ENCODE data around the gene ST3GAL3. TPM values are rescaled to one million over a fixed set of nuclear protein-coding genes. Genes with fewer than 3 reads are reported as not detected.
A peak's percentile ranks its signal among the peaks of the same experiment; 100 is the strongest.

ST3GAL3 gene
- total and polyA plus RNA-seq, 2 of the 13 experiments (the other 11 are each of a cell fraction or from before 2014, with no cell fraction given), result 5.1 to 8.1 TPM

DNA sequence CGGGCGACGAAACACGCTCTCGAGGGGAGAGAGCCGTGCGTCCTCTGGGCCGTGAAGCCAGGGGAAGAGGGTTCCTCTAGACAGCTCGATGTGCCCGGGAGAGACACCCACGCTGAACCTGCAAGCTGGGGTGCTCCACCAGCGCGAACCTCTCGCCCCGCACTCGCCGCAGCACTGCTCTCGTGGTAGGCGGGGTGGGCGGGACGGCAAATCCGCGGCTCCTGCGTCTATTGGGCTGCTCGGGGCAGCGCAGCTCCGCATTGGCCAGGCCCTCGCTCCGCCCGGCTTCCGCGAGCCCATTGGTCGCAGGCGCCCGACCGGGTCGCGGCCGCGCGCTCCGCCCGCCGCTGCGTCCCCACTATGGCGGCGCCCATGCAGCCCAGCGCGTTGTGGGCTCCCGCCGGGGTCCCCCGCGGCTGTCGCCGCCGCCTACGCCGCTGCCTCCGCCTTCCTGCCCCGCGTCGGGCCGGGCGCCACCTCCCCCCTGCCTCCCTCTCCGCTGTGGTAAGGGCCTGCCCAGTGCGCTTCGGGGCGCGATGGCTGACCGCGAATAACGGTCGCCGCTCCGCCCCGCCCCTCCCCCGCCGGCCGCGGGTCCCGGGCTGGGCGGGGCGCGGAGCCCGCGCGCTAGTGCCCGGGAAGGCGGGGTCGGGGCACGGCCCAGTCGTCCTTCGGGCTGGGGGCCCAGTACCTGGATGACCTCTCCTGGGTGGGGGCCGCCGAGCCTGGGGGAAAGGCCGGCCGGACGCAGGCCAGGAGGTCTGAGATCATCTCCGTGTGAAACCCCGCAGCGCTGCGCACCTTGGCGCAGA lies at the start of gene ST3GAL3 (continued):
- TF ChIP-seq SIX4 (CRISPR knock-in tag; IDR thresholded peaks at IDR 0.05) (0 out of 2 replicates have a peak, but pooled peaks have one; percentile 10), ZZZ3 (CRISPR knock-in tag; IDR thresholded peaks at IDR 0.05; ENCODE audit: borderline replicate concordance) (0 out of 2 replicates have a peak, but pooled peaks have one; percentile 45), TCF7 (IDR thresholded peaks at IDR 0.05; ENCODE audit: low read depth) (no peak), ZNF563 (CRISPR knock-in tag; IDR thresholded peaks at IDR 0.05) (peak; percentile 44), NR2F1 (CRISPR knock-in tag; IDR thresholded peaks at IDR 0.05) (peak in 1 of 2 experiments; percentile 44; a peak in 1 of 4 replicates), SP1 (IDR thresholded peaks at IDR 0.05) (no peak), SP1 (CRISPR knock-in tag; IDR thresholded peaks at IDR 0.05) (peak; percentile 81), MIXL1 (CRISPR knock-in tag; IDR thresholded peaks at IDR 0.05) (0 out of 2 replicates have a peak, but pooled peaks have one; percentile 12), ZNF572 (CRISPR knock-in tag; IDR thresholded peaks at IDR 0.05) (no peak), WIZ (CRISPR knock-in tag; IDR thresholded peaks at IDR 0.05) (0 out of 2 replicates have a peak, but pooled peaks have one; percentile 29), MIER3 (CRISPR knock-in tag; IDR thresholded peaks at IDR 0.05; ENCODE audit: borderline replicate concordance) (peak; percentile 65; the same call in 1 of the 2 replicates), ARNT2 (CRISPR knock-in tag; IDR thresholded peaks at IDR 0.05; ENCODE audit: low read depth) (peak; percentile 30), NFATC3 (CRISPR knock-in tag; IDR thresholded peaks at IDR 0.05) (peak; percentile 22)
- TF ChIP-seq, protein P1, sequence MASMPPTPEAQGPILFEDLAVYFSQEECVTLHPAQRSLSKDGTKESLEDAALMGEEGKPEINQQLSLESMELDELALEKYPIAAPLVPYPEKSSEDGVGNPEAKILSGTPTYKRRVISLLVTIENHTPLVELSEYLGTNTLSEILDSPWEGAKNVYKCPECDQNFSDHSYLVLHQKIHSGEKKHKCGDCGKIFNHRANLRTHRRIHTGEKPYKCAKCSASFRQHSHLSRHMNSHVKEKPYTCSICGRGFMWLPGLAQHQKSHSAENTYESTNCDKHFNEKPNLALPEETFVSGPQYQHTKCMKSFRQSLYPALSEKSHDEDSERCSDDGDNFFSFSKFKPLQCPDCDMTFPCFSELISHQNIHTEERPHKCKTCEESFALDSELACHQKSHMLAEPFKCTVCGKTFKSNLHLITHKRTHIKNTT (CRISPR knock-in tag; IDR thresholded peaks at IDR 0.05), result no peak
- TF ChIP-seq, protein P2, sequence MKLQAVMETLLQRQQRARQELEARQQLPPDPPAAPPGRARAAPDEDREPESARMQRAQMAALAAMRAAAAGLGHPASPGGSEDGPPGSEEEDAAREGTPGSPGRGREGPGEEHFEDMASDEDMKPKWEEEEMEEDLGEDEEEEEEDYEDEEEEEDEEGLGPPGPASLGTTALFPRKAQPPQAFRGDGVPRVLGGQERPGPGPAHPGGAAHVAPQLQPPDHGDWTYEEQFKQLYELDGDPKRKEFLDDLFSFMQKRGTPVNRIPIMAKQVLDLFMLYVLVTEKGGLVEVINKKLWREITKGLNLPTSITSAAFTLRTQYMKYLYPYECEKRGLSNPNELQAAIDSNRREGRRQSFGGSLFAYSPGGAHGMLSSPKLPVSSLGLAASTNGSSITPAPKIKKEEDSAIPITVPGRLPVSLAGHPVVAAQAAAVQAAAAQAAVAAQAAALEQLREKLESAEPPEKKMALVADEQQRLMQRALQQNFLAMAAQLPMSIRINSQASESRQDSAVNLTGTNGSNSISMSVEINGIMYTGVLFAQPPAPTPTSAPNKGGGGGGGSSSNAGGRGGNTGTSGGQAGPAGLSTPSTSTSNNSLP (IDR thresholded peaks at IDR 0.05; ENCODE audit: low read depth, low read length), result no peak
- TF ChIP-seq, protein P3, sequence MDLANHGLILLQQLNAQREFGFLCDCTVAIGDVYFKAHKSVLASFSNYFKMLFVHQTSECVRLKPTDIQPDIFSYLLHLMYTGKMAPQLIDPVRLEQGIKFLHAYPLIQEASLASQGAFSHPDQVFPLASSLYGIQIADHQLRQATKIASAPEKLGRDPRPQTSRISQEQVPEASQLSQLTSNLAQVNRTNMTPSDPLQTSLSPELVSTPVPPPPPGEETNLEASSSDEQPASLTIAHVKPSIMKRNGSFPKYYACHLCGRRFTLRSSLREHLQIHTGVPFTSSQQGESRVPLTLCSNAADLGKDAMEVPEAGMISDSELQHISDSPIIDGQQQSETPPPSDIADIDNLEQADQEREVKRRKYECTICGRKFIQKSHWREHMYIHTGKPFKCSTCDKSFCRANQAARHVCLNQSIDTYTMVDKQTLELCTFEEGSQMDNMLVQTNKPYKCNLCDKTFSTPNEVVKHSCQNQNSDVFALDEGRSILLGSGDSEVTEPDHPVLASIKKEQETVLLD (CRISPR knock-in tag; IDR thresholded peaks at IDR 0.05; ENCODE audit: low read depth), result peak; percentile 97
- TF ChIP-seq, protein P4, sequence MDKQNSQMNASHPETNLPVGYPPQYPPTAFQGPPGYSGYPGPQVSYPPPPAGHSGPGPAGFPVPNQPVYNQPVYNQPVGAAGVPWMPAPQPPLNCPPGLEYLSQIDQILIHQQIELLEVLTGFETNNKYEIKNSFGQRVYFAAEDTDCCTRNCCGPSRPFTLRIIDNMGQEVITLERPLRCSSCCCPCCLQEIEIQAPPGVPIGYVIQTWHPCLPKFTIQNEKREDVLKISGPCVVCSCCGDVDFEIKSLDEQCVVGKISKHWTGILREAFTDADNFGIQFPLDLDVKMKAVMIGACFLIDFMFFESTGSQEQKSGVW (CRISPR knock-in tag; IDR thresholded peaks at IDR 0.05; ENCODE audit: borderline replicate concordance), result no peak
- TF ChIP-seq, protein P5, sequence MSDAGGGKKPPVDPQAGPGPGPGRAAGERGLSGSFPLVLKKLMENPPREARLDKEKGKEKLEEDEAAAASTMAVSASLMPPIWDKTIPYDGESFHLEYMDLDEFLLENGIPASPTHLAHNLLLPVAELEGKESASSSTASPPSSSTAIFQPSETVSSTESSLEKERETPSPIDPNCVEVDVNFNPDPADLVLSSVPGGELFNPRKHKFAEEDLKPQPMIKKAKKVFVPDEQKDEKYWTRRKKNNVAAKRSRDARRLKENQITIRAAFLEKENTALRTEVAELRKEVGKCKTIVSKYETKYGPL (CRISPR knock-in tag; IDR thresholded peaks at IDR 0.05), result no peak

All from HepG2 (cell line).